ENCODE results near the gene TBC1D2B.
A peak's percentile ranks its signal among the peaks of the same experiment; 100 is the strongest.

TBC1D2B gene

GRCh38 chr15:78054966-78055365 lies 22.5 kb downstream of the TBC1D2B start:
- DNase-seq (ENCODE audit: low read depth in 2 of 2), result no peak

GRCh38 chr15:78054518-78054917 lies 23.0 kb downstream of the TBC1D2B start:
- DNase-seq (ENCODE audit: low read depth in 2 of 2), result no peak

GRCh38 chr15:78052545-78052944 lies 25.0 kb downstream of the TBC1D2B start:
- no peak for DNase-seq (ENCODE audit: low read depth in 2 of 2)

GRCh38 chr15:78052001-78052401 lies 25.5 kb downstream of the TBC1D2B start:
- no peak for DNase-seq (ENCODE audit: low read depth in 2 of 2)

GRCh38 chr15:78051596-78051995 lies 25.9 kb downstream of the TBC1D2B start:
- DNase-seq (ENCODE audit: low read depth in 2 of 2), result no peak

GRCh38 chr15:78050826-78051225 lies 26.7 kb downstream of the TBC1D2B start:
- DNase-seq (ENCODE audit: low read depth in 2 of 2), result no peak

GRCh38 chr15:78050441-78050809 lies 27.1 kb downstream of the TBC1D2B start:
- DNase-seq (ENCODE audit: low read depth in 2 of 2), result no peak

- DNase-seq (ENCODE audit: low read depth in 2 of 2), result peak; percentile 45 to 53
These were observed 27.6 kb downstream of the TBC1D2B start for GRCh38 chr15:78049691-78050440.

- DNase-seq (ENCODE audit: low read depth in 2 of 2), result no peak
These were observed 28.9 kb downstream of the TBC1D2B start for GRCh38 chr15:78048628-78048920.

- DNase-seq (ENCODE audit: low read depth in 2 of 2), result no peak
These were observed 29.5 kb downstream of the TBC1D2B start for GRCh38 chr15:78047761-78048627.

- DNase-seq (ENCODE audit: low read depth in 2 of 2), result no peak
These were observed 30.6 kb downstream of the TBC1D2B start for GRCh38 chr15:78046796-78047341.

- no peak for DNase-seq (ENCODE audit: low read depth in 2 of 2)
These were observed 32.3 kb downstream of the TBC1D2B start for GRCh38 chr15:78045189-78045588.

- no peak for DNase-seq (ENCODE audit: low read depth in 2 of 2)
These were observed 32.9 kb downstream of the TBC1D2B start for GRCh38 chr15:78044407-78045155.

- DNase-seq (ENCODE audit: low read depth in 2 of 2), result no peak
These were observed 35.6 kb downstream of the TBC1D2B start for GRCh38 chr15:78041946-78042345.

- no peak for DNase-seq (ENCODE audit: low read depth in 2 of 2)
These were observed 36.8 kb downstream of the TBC1D2B start for GRCh38 chr15:78040653-78041244.

GRCh38 chr15:78038585-78039247 lies 38.8 kb downstream of the TBC1D2B start:
- no peak for DNase-seq (ENCODE audit: low read depth in 2 of 2)

GRCh38 chr15:78037779-78038305 lies 39.7 kb downstream of the TBC1D2B start:
- DNase-seq (ENCODE audit: low read depth in 2 of 2), result no peak

GRCh38 chr15:78037328-78037727 lies 40.2 kb downstream of the TBC1D2B start:
- no peak for DNase-seq (ENCODE audit: low read depth in 2 of 2)

- no peak for DNase-seq (ENCODE audit: low read depth in 2 of 2)
These were observed 41.5 kb downstream of the TBC1D2B start for GRCh38 chr15:78035861-78036476.

- no peak for DNase-seq (ENCODE audit: low read depth in 2 of 2)
These were observed 42.2 kb downstream of the TBC1D2B start for GRCh38 chr15:78035321-78035751.

Data from stimulated activated CD8-positive, alpha-beta memory T cell treated with anti-CD3 and anti-CD28 coated beads, Interleukin-2, amount 100 ng/mL, for 48 hours (primary cell).